Epithelial cell of proximal tubule (primary cell): ENCODE results near the gene DIS3L2. TPM values are rescaled to one million over a fixed set of nuclear protein-coding genes. Genes with fewer than 3 reads are reported as not detected.

Experiments used
- DNase-seq: peaks from one replicate; pipeline ENCODE4 v3.0.0-alpha.2; 2011; ENCODE audit warnings: low read depth
- H3K4me3 ChIP-seq: 2 replicates; pipeline ENCODE4 v1.5.1; 2011; ENCODE audit warnings: low read depth, mild to moderate bottlenecking, low read length
- total RNA-seq: library from RNA; depleted of rRNA; stranded (reverse); fragments of >200 nt; gene quantifications from 2 replicates; pipeline ENCODE4 v1.2.3, GENCODE V29; 2015
- TF ChIP-seq, protein P1 (sequence below): conservative IDR thresholded peaks from 2 replicates; pipeline ENCODE4 v1.5.1; 2012; ENCODE audit warnings: low read depth, mild to moderate bottlenecking, low read length

The DIS3L2 gene
- total RNA-seq, 1 donor from 2014 or later = 31.6 TPM

DNA sequence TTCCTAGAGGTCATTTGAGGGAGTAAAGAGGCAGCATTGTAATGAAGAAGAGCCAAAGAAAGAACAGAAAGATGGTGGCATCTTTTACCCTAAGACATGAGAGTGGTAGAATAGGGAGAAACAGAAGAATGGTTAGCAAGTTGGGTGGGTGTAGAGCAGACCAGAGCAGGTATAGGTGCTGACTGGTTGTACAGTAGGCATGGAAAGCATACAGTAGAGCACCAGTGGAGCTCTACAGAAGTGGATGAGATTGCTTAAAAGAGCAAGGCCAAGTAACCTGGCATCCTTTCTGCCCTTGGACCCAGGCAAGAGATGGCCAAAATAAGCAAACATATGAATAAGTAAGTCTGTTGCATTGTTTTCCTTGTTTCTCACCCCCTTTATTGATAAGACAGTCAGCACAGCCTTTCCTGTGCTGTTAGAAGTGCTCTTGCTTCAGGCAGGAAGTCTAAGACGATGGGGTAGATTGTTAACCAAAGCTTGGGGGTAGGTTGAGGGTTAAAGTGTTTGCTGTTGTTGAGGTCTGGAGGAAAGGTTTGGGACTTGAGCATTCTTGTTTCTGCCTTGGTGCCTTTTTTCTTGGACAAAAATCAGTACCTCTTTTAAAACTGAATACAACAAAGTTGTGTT, 76.9 kb downstream of the DIS3L2 start:
- H3K4me3 ChIP-seq = no peak overlapping the region
- no peak for DNase-seq
- TF ChIP-seq, protein P1, sequence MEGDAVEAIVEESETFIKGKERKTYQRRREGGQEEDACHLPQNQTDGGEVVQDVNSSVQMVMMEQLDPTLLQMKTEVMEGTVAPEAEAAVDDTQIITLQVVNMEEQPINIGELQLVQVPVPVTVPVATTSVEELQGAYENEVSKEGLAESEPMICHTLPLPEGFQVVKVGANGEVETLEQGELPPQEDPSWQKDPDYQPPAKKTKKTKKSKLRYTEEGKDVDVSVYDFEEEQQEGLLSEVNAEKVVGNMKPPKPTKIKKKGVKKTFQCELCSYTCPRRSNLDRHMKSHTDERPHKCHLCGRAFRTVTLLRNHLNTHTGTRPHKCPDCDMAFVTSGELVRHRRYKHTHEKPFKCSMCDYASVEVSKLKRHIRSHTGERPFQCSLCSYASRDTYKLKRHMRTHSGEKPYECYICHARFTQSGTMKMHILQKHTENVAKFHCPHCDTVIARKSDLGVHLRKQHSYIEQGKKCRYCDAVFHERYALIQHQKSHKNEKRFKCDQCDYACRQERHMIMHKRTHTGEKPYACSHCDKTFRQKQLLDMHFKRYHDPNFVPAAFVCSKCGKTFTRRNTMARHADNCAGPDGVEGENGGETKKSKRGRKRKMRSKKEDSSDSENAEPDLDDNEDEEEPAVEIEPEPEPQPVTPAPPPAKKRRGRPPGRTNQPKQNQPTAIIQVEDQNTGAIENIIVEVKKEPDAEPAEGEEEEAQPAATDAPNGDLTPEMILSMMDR = no peak

- no peak overlapping the region for H3K4me3 ChIP-seq
- DNase-seq = no peak
- TF ChIP-seq, protein P1 = no peak
Observed at GRCh38 chr2:232038881-232039485, 77.5 kb downstream of the DIS3L2 start.

- TF ChIP-seq, protein P1 = no peak
- DNase-seq = no peak
- no peak overlapping the region for H3K4me3 ChIP-seq
Observed at GRCh38 chr2:232042911-232043574, 81.5 kb downstream of the DIS3L2 start.

DNA sequence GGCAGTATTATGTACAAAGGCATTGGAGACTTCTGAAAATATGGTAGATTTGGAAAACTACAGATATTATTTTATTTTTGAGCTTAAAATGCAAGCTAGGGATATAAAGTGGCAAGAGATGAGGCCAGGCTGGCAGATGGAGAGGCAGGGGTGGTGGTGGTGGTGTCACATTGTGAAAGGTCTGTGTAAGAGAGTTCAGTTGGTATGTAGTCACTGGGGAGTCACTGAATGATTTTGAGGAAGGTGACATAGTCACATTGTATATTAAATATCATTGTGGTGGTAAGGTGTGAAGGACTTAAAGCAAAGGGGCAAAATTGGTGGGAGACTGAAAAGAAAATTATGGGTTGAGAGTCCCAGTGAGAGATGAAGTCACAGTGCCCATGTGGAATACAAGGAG, 82.5 kb downstream of the DIS3L2 start:
- no peak for DNase-seq
- TF ChIP-seq, protein P1 = no peak
- no peak overlapping the region for H3K4me3 ChIP-seq

DNA sequence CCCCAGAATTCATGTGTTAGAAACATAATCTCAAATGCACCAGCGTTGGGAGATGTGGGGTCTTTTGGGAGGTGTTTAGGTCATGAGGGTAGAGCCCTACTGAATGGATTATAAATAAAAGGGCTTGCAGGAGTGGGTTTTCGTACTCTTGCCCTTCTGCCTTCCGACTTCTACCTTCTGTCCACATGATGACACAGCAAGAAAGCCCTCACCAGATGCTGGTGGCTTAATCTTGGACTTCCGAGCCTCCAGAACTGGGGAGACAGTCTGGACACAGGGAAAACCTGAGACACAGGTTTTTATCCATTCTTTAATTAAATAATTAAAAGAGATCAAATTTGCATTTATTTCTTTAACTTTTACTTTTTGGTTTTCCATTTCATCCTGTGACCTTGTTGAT, 87.8 kb downstream of the DIS3L2 start:
- TF ChIP-seq, protein P1 = no peak
- no peak overlapping the region for H3K4me3 ChIP-seq
- no peak for DNase-seq

GRCh38 chr2:232052591-232052990, 91.1 kb downstream of the DIS3L2 start:
- DNase-seq = no peak
- no peak overlapping the region for H3K4me3 ChIP-seq
- TF ChIP-seq, protein P1 = no peak

GRCh38 chr2:232053777-232054176, 92.3 kb downstream of the DIS3L2 start:
- H3K4me3 ChIP-seq = no peak overlapping the region
- no peak for DNase-seq
- TF ChIP-seq, protein P1 = no peak
